Measurements from ENCODE around the gene ASB9.

The ASB9 gene

GRCh38 chrX:15233416-15234015, 36.4 kb downstream of the ASB9 start:
- no peak overlapping the region for H3K9ac ChIP-seq (ENCODE audit: insufficient read length)
- no peak overlapping the region for H3K27ac ChIP-seq
- no peaks in the 10 kb centered on the region for H3K9me3 ChIP-seq (ENCODE audit: low read depth, low read length)
- no peak for DNase-seq (ENCODE audit: low read depth, low spot score)
- H3K4me3 ChIP-seq, result no peak overlapping the region
- H3K36me3 ChIP-seq (ENCODE audit: insufficient read depth, low read length), result no peaks in the 10 kb centered on the region
- TF ChIP-seq POLR2AphosphoS5 (IDR thresholded peaks at IDR 0.05; ENCODE audit: borderline replicate concordance, low read depth, low read length), result no peak
- TF ChIP-seq EZH2 (IDR thresholded peaks at IDR 0.05), result no peak
- TF ChIP-seq FOXP2 (optimal IDR thresholded peaks at IDR 0.05; ENCODE audit: control extremely low read depth, extremely low read length, insufficient read depth), result no peak

- Histone ChIP-seq H3K9me3 (ENCODE audit: low read depth, low read length) (no peaks in the 10 kb centered on the region), H3K4me3 (no peak overlapping the region), H3K27ac (no peak overlapping the region), H3K9ac (ENCODE audit: insufficient read length) (no peak overlapping the region), H3K36me3 (ENCODE audit: insufficient read depth, low read length) (no peaks in the 10 kb centered on the region)
- TF ChIP-seq FOXP2 (optimal IDR thresholded peaks at IDR 0.05; ENCODE audit: control extremely low read depth, extremely low read length, insufficient read depth) (no peak), POLR2AphosphoS5 (IDR thresholded peaks at IDR 0.05; ENCODE audit: borderline replicate concordance, low read depth, low read length) (no peak), EZH2 (IDR thresholded peaks at IDR 0.05) (no peak)
- no peak for DNase-seq (ENCODE audit: low read depth, low spot score)
Measured at GRCh38 chrX:15224747-15225146, 45.1 kb downstream of the ASB9 start.

- H3K27ac ChIP-seq, result no peak overlapping the region
- no peak for DNase-seq (ENCODE audit: low read depth, low spot score)
- H3K4me3 ChIP-seq, result no peak overlapping the region
- TF ChIP-seq EZH2 (IDR thresholded peaks at IDR 0.05) (no peak), POLR2AphosphoS5 (IDR thresholded peaks at IDR 0.05; ENCODE audit: borderline replicate concordance, low read depth, low read length) (no peak), FOXP2 (optimal IDR thresholded peaks at IDR 0.05; ENCODE audit: control extremely low read depth, extremely low read length, insufficient read depth) (no peak)
- H3K9me3 ChIP-seq (ENCODE audit: low read depth, low read length), result no peaks in the 10 kb centered on the region
- no peak overlapping the region for H3K9ac ChIP-seq (ENCODE audit: insufficient read length)
- no peaks in the 10 kb centered on the region for H3K36me3 ChIP-seq (ENCODE audit: insufficient read depth, low read length)
Measured at GRCh38 chrX:15221321-15221720, 48.6 kb downstream of the ASB9 start.

- H3K9me3 ChIP-seq (ENCODE audit: low read depth, low read length), result no peaks in the 10 kb centered on the region
- H3K4me3 ChIP-seq, result no peak overlapping the region
- TF ChIP-seq POLR2AphosphoS5 (IDR thresholded peaks at IDR 0.05; ENCODE audit: borderline replicate concordance, low read depth, low read length) (no peak), FOXP2 (optimal IDR thresholded peaks at IDR 0.05; ENCODE audit: control extremely low read depth, extremely low read length, insufficient read depth) (no peak), EZH2 (IDR thresholded peaks at IDR 0.05) (no peak)
- no peaks in the 10 kb centered on the region for H3K36me3 ChIP-seq (ENCODE audit: insufficient read depth, low read length)
- DNase-seq (ENCODE audit: low read depth, low spot score), result no peak
- H3K27ac ChIP-seq, result no peak overlapping the region
- H3K9ac ChIP-seq (ENCODE audit: insufficient read length), result no peak overlapping the region
Measured at GRCh38 chrX:15217161-15217560, 52.7 kb downstream of the ASB9 start.

- no peaks in the 10 kb centered on the region for H3K36me3 ChIP-seq (ENCODE audit: insufficient read depth, low read length)
- H3K9me3 ChIP-seq (ENCODE audit: low read depth, low read length), result no peaks in the 10 kb centered on the region
- no peak overlapping the region for H3K27ac ChIP-seq
- TF ChIP-seq POLR2AphosphoS5 (IDR thresholded peaks at IDR 0.05; ENCODE audit: borderline replicate concordance, low read depth, low read length), result no peak
- TF ChIP-seq EZH2 (IDR thresholded peaks at IDR 0.05), result no peak
- no peak for TF ChIP-seq FOXP2 (optimal IDR thresholded peaks at IDR 0.05; ENCODE audit: control extremely low read depth, extremely low read length, insufficient read depth)
- no peak overlapping the region for H3K9ac ChIP-seq (ENCODE audit: insufficient read length)
- no peak for DNase-seq (ENCODE audit: low read depth, low spot score)
- no peak overlapping the region for H3K4me3 ChIP-seq
Measured at GRCh38 chrX:15216280-15216679, 53.6 kb downstream of the ASB9 start.

- Histone ChIP-seq H3K9me3 (ENCODE audit: low read depth, low read length) (no peaks in the 10 kb centered on the region), H3K27ac (no peak overlapping the region), H3K36me3 (ENCODE audit: insufficient read depth, low read length) (no peaks in the 10 kb centered on the region), H3K9ac (ENCODE audit: insufficient read length) (no peak overlapping the region), H3K4me3 (no peak overlapping the region)
- no peak for TF ChIP-seq POLR2AphosphoS5 (IDR thresholded peaks at IDR 0.05; ENCODE audit: borderline replicate concordance, low read depth, low read length)
- no peak for TF ChIP-seq FOXP2 (optimal IDR thresholded peaks at IDR 0.05; ENCODE audit: control extremely low read depth, extremely low read length, insufficient read depth)
- TF ChIP-seq EZH2 (IDR thresholded peaks at IDR 0.05), result no peak
- no peak for DNase-seq (ENCODE audit: low read depth, low spot score)
Measured at GRCh38 chrX:15215366-15215765, 54.5 kb downstream of the ASB9 start.

- no peak for DNase-seq (ENCODE audit: low read depth, low spot score)
- H3K27ac ChIP-seq, result no peak overlapping the region
- H3K9ac ChIP-seq (ENCODE audit: insufficient read length), result no peak overlapping the region
- no peak overlapping the region for H3K4me3 ChIP-seq
- no peaks in the 10 kb centered on the region for H3K9me3 ChIP-seq (ENCODE audit: low read depth, low read length)
- no peaks in the 10 kb centered on the region for H3K36me3 ChIP-seq (ENCODE audit: insufficient read depth, low read length)
- TF ChIP-seq EZH2 (IDR thresholded peaks at IDR 0.05) (no peak), FOXP2 (optimal IDR thresholded peaks at IDR 0.05; ENCODE audit: control extremely low read depth, extremely low read length, insufficient read depth) (no peak), POLR2AphosphoS5 (IDR thresholded peaks at IDR 0.05; ENCODE audit: borderline replicate concordance, low read depth, low read length) (no peak)
Measured at GRCh38 chrX:15214588-15214987, 55.3 kb downstream of the ASB9 start.

- DNase-seq (ENCODE audit: low read depth, low spot score), result no peak
- H3K36me3 ChIP-seq (ENCODE audit: insufficient read depth, low read length), result no peaks in the 10 kb centered on the region
- no peak overlapping the region for H3K27ac ChIP-seq
- no peaks in the 10 kb centered on the region for H3K9me3 ChIP-seq (ENCODE audit: low read depth, low read length)
- TF ChIP-seq EZH2 (IDR thresholded peaks at IDR 0.05), result no peak
- no peak for TF ChIP-seq POLR2AphosphoS5 (IDR thresholded peaks at IDR 0.05; ENCODE audit: borderline replicate concordance, low read depth, low read length)
- no peak for TF ChIP-seq FOXP2 (optimal IDR thresholded peaks at IDR 0.05; ENCODE audit: control extremely low read depth, extremely low read length, insufficient read depth)
- H3K9ac ChIP-seq (ENCODE audit: insufficient read length), result no peak overlapping the region
- H3K4me3 ChIP-seq, result no peak overlapping the region
Measured at GRCh38 chrX:15209096-15209495, 60.8 kb downstream of the ASB9 start.

- Histone ChIP-seq H3K4me3 (no peak overlapping the region), H3K9me3 (ENCODE audit: low read depth, low read length) (no peaks in the 10 kb centered on the region), H3K36me3 (ENCODE audit: insufficient read depth, low read length) (no peaks in the 10 kb centered on the region), H3K27ac (no peak overlapping the region), H3K9ac (ENCODE audit: insufficient read length) (no peak overlapping the region)
- TF ChIP-seq FOXP2 (optimal IDR thresholded peaks at IDR 0.05; ENCODE audit: control extremely low read depth, extremely low read length, insufficient read depth) (no peak), EZH2 (IDR thresholded peaks at IDR 0.05) (no peak), POLR2AphosphoS5 (IDR thresholded peaks at IDR 0.05; ENCODE audit: borderline replicate concordance, low read depth, low read length) (no peak)
- DNase-seq (ENCODE audit: low read depth, low spot score), result no peak
Measured at GRCh38 chrX:15207994-15208393, 61.9 kb downstream of the ASB9 start.
